NCI-H2171 (cell line): ENCODE data around the gene SPACA1.

Experiments
- DNase-seq: peaks from one replicate; lab custom pipeline; 2025; lab: John Stamatoyannopoulos, UW

Gene SPACA1

DNA sequence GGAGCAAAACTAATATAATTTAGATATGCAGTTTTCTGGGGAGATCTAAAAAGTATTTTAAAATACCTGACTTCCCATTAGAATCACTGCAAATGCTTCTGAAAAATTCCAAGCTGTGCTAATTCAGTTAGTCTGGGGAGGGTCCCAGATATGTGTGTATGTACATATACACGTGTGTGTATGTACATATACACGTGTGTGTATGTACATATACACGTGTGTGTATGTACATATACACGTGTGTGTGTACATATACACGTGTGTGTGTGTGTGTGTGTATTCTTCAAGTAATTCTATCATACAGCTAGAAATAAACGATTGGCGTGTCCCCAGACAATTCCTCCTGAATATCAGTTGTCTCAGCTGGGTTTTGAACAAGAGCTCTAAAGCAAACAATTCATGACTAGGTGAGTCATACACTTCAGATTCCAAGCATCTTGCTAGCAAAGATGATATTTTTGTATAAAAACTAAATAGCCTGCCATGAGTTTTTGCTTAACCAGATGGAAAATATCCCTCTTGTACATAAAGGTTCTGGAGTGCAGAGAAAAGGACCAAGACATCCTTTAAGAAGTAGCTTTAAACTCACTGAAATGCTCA lies 58.2 kb downstream of the SPACA1 start:
- DNase-seq, result no peak

DNA sequence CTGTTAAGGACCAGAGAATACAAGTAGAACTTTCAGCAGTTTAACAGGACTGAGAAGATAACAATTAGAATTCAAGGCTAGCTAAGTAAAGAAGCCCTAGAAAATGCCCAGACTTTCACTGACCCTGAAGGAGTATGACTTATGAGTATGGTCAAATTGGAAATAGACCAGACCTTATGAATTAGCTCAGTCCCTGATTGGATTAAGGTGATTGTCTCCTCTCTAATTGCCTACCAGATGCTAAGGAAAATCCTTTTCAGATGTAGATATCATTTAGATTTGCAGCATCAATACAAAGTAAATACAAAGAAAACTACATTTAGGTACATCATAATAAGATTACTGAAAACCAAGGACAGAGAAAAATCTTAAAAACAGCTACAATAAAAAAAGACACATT lies 59.6 kb downstream of the SPACA1 start:
- DNase-seq, result no peak

DNA sequence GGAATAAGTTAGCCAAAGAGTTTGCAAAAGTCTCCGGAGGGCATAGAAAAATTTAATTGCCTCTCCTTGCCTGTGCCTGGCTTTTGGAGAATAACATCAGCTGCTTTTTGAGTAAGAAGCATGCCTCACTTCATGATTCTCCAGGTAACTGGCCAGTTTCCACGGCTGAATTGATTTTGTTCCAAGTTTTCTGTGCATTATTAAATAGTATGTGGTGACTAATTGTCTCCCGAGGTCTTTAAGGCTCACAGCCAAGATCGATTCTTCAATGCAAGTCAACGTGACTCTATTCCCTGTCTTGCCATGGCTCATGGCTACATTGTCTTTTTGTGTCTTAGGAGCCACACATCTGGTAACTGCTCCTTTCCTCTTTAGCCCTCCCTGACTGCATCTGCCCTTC lies 64.3 kb downstream of the SPACA1 start:
- DNase-seq, result no peak

DNA sequence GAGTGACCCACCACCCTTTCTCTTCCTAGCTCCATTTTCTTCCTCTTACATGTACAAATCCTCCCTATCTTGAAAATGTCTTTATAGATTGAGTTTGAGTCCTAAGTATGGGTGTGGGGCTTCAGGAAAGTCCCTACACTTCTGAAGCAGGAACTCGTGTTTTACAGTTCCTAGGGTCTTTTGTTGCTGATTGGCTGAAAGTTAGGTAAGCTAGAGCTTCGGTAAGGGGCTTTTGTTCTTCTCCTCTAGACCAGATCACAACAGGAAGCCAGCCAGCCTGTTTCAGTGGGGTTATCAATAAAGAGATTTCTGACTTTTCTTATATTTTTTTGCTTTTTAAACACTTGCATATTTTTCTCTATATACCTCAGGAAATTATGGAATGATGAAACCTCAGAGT lies 67.2 kb downstream of the SPACA1 start:
- DNase-seq, result no peak

DNA sequence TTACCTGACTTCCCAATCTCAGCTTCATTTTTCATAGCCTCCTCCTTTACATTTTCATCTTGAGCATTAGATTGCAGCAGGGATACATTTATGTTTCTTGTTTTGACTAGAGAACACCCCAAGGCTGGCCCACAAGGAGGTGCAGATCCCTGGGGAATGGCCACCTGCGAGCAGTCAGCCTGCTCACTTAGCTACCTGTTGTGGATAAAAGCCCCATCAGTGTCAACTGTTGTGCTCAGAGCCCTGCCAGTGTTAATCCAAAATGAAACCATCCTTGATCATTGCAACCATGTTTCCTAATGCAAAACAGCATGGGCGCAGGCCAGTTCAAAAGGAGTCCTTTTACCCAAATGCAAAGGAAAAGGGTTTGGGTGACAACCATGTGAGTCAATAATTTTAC lies 67.7 kb downstream of the SPACA1 start:
- no peak for DNase-seq

DNA sequence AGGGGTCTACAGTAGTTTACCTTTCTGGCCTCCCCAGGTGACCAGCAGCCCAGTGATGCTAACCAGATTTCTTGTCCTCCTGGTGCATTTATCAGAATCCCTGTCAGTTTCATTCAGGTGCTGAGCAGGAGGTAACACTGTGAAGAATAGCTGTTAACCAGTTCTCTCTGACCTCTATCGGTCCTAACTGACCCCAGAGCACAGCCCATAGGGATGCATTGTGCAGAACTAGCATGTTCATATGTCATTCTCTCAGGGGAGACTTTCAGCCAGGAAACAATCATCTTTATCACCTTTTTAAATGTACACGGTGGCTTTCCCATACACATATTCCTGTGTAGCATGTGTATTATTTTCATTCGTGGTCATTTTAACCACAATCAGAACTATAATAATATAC lies 68.6 kb downstream of the SPACA1 start:
- DNase-seq, result no peak
